ENCODE data around the gene ZNF319. TPM values are rescaled to one million over a fixed set of nuclear protein-coding genes. Genes with fewer than 3 reads are reported as not detected.

Gene ZNF319
- total and polyA plus RNA-seq, 2 of the 13 experiments (the other 11 are each of a cell fraction or from before 2014, with no cell fraction given), result 2.4 to 3.6 TPM

DNA sequence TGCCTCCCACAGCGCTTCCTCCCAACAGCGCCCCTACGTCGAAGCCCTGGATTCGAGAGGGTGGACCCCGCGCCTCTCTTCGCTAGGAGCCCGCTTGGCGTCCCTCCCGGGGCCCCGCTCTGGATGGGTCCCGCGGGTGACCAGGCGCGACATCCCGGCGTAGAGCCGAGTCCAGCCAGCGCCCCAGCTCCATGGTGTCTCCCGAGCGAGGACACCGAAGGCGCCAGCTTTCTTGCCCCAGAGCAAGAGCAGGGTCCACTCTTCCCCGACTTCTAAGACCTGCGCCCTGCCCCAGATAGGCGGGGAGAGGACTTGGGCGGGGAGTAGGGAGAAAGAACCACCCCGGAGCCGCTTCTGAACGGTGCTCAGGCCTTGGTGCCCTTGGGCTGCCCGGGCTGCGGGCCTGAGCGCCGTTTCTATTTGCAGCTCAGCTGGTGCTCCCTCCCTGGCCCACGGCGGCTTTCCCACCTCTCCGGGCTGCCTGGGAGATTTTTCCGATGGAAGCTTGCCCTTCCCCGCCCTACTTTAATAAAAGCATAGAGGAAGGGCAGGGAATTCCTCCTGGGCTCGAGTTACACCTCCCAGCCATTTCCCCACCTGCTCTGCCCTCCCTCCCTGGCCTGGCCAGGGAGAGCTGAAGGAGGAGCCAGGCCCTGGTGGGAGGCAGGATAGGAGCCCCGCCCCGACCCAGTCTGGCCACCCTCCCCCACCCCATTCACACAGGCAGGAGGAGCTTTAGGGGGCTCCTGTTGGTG is 26.9 kb upstream of the ZNF319 start (continued):
- TF ChIP-seq JUN (CRISPR knock-in tag; IDR thresholded peaks at IDR 0.05), result no peak
- TF ChIP-seq CHCHD3 (CRISPR knock-in tag; IDR thresholded peaks at IDR 0.05), result no peak
- TF ChIP-seq TRIM24 (CRISPR knock-in tag; IDR thresholded peaks at IDR 0.05), result no peak
- peak; percentile 1; the same call in 1 of the 2 replicates for TF ChIP-seq ZGPAT (CRISPR knock-in tag; IDR thresholded peaks at IDR 0.05)
- TF ChIP-seq FOXM1 (CRISPR knock-in tag; IDR thresholded peaks at IDR 0.05), result no peak
- TF ChIP-seq RELA (CRISPR knock-in tag; IDR thresholded peaks at IDR 0.05), result no peak
- TF ChIP-seq LCORL (IDR thresholded peaks at IDR 0.05), result no peak
- no peak; the same call in 1 of the 2 replicates for TF ChIP-seq LCORL (CRISPR knock-in tag; IDR thresholded peaks at IDR 0.05)
- no peak for TF ChIP-seq AKAP8 (CRISPR knock-in tag; IDR thresholded peaks at IDR 0.05)
- no peak for TF ChIP-seq ZNF891 (CRISPR knock-in tag; IDR thresholded peaks at IDR 0.05)
- no peak for TF ChIP-seq ZNF569 (CRISPR knock-in tag; IDR thresholded peaks at IDR 0.05; ENCODE audit: borderline replicate concordance)
- peak; percentile 58; the same call in 1 of the 2 replicates for TF ChIP-seq HNRNPL (IDR thresholded peaks at IDR 0.05; ENCODE audit: low read depth, low read length)
- TF ChIP-seq ZIK1 (CRISPR knock-in tag; IDR thresholded peaks at IDR 0.05; ENCODE audit: borderline replicate concordance, low read depth), result no peak
- TF ChIP-seq PHB2 (IDR thresholded peaks at IDR 0.05; ENCODE audit: partially characterized antibody), result no peak
- TF ChIP-seq ZBTB44 (CRISPR knock-in tag; IDR thresholded peaks at IDR 0.05), result no peak
- TF ChIP-seq, protein P1, sequence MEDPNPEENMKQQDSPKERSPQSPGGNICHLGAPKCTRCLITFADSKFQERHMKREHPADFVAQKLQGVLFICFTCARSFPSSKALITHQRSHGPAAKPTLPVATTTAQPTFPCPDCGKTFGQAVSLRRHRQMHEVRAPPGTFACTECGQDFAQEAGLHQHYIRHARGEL (CRISPR knock-in tag; IDR thresholded peaks at IDR 0.05), result no peak
- no peak for TF ChIP-seq RXRB (CRISPR knock-in tag; IDR thresholded peaks at IDR 0.05; ENCODE audit: borderline replicate concordance)
- no peak; a peak in 1 of 4 replicates for TF ChIP-seq HMGXB4 (CRISPR knock-in tag; IDR thresholded peaks at IDR 0.05; ENCODE audit: borderline replicate concordance in 1 of 2, low read depth in 1 of 2)
- TF ChIP-seq ZNF619 (CRISPR knock-in tag; IDR thresholded peaks at IDR 0.05), result no peak
- no peak for TF ChIP-seq SMAD9 (CRISPR knock-in tag; IDR thresholded peaks at IDR 0.05)
- TF ChIP-seq RBM22 (optimal IDR thresholded peaks at IDR 0.05; ENCODE audit: low read length), result no peak
- TF ChIP-seq ZBTB46 (CRISPR knock-in tag; IDR thresholded peaks at IDR 0.05; ENCODE audit: borderline replicate concordance), result no peak
- no peak for TF ChIP-seq ZNF670 (CRISPR knock-in tag; IDR thresholded peaks at IDR 0.05; ENCODE audit: borderline replicate concordance)
